Endometrial microvascular endothelial cells (primary cell): Measurements from ENCODE around the gene ALKBH5. TPM values are rescaled to one million over a fixed set of nuclear protein-coding genes. Genes with fewer than 3 reads are reported as not detected.

Experiments used
- in situ Hi-C: cut with HindIII; loops from 2 replicates; pipeline ENCODE4 v1.10.0; 2017; ENCODE audit warnings: low sequenced_read_pairs, low pct_unique_long_range_greater_than_20kb; ENCODE audit errors: inconsistent ontology term
- total RNA-seq: library from RNA; depleted of rRNA; stranded (reverse); fragments of >200 nt; gene quantifications from one replicate; pipeline ENCODE4 v1.2.3, GENCODE V29; 2015; ENCODE audit errors: inconsistent ontology term

Gene ALKBH5
- total RNA-seq, 1 donor from 2014 or later: 104 TPM

GRCh38 chr17:18156171-18156975 lies 27.3 kb upstream of the ALKBH5 start:
- in situ Hi-C loops: no loop called here

- in situ Hi-C loops: no loop called here
Measured at GRCh38 chr17:18156976-18157280, 26.7 kb upstream of the ALKBH5 start.

GRCh38 chr17:18157354-18157985 lies 26.2 kb upstream of the ALKBH5 start:
- in situ Hi-C loops: no loop called here

GRCh38 chr17:18158022-18158600 lies 25.5 kb upstream of the ALKBH5 start:
- in situ Hi-C loops: no loop called here

GRCh38 chr17:18159551-18160120 lies 24.0 kb upstream of the ALKBH5 start:
- in situ Hi-C loops: no loop called here

GRCh38 chr17:18160128-18160856 lies 23.3 kb upstream of the ALKBH5 start:
- in situ Hi-C loops: no loop called here

GRCh38 chr17:18161207-18162145 lies 22.2 kb upstream of the ALKBH5 start:
- in situ Hi-C loops: no loop called here

GRCh38 chr17:18163547-18163946 lies 20.1 kb upstream of the ALKBH5 start:
- in situ Hi-C loops: no loop called here

GRCh38 chr17:18166894-18167293 lies 16.7 kb upstream of the ALKBH5 start:
- in situ Hi-C loops: no loop called here

- in situ Hi-C loops: no loop called here
Measured at GRCh38 chr17:18167421-18167820, 16.2 kb upstream of the ALKBH5 start.

GRCh38 chr17:18172531-18173278 lies 10.9 kb upstream of the ALKBH5 start:
- in situ Hi-C loops: no loop called here

- in situ Hi-C loops: no loop called here
Measured at GRCh38 chr17:18173740-18174139, 9.9 kb upstream of the ALKBH5 start.

- in situ Hi-C loops: no loop called here
Measured at GRCh38 chr17:18176176-18176575, 7.5 kb upstream of the ALKBH5 start.

- in situ Hi-C loops: no loop called here
Measured at GRCh38 chr17:18177133-18177532, 6.5 kb upstream of the ALKBH5 start.

GRCh38 chr17:18177722-18178121 lies 5.9 kb upstream of the ALKBH5 start:
- in situ Hi-C loops: no loop called here

- in situ Hi-C loops: no loop called here
Measured at GRCh38 chr17:18179196-18179595, 4.4 kb upstream of the ALKBH5 start.

GRCh38 chr17:18179804-18180203 lies 3.8 kb upstream of the ALKBH5 start:
- in situ Hi-C loops: no loop called here

- in situ Hi-C loops: no loop called here
Measured at GRCh38 chr17:18181358-18181757, 2.3 kb upstream of the ALKBH5 start.
